Measurements from ENCODE around the gene FYN.
"Not testable (repeated sequence)": the region's sequence is repeated elsewhere in the genome, so short reads cannot be mapped to it uniquely, and the experiment has no call there.

FYN gene

DNA sequence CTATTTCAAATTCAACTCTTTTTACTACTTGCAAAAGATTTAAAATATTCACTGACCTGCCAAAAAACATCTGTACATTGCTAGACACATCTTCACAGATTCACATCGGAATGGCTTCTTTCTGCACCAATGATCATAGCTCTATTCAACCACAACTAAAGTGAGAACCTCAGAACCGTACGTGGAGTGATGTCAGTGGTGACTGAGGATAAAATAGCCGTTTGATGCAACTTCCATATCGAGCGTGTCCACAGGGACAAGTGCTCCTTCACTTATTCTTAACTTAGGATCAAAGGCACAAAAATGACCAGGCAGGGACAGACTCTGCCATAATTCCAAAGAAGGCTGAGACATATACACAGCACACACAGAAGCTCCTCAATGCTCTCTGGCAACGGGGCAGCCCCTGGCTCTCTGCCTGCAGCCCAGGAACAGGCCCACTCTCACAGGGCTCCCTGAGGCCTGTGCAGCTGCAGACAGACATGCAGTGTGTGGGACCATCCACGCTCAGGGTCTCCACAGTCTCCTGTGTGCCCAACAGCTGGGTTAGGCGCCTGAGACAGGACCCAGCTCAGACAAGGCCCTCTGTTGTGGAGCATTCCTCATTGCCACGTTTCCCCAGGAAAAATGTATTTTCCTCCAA is 22.8 kb downstream of the FYN start:
- no peak for DNase-seq (ENCODE audit: low read depth)

DNA sequence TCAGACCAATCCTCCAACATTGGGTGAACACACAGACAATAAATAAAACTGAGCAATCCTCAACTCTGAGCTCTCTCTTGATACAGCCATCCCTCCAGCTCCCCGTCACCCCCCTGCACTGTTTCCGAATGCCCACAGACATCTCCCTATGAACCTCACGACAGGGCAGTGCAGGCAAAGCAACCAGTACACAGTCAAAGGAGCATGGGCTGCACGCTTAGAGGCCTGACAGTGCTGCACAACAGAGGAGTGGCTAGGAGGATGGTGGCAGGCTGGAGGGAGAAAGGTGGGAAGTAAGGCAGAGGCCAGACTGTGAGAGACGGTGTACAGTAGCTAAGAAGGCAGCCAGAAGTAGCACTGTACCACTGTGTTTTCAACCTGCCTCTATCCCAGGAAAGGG is 24.0 kb downstream of the FYN start:
- no peak for DNase-seq (ENCODE audit: low read depth)

DNA sequence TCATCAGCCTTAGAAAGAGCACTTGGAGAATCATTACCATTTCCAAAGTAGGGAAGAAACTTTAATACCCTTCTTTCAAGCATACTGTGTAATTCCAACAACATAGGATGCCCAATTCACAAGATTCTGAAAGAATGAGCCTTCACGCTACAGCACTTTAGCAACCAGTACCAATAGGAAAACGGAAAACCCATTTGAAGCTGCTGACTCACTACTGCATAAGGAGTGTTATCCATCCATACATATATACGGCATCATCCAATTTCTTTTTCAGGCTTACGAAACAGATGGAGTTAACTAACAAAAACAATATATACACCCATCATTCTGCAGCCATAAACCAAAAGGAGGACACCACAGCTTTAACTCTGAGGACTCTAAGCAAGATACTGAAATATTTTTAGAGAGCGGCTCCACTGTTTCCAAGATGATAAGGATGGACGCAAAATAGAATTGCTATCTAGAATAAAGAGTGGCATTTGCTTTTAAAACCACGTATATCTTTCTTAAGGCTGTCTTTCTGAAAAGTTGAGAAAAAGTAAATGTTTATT is 24.9 kb downstream of the FYN start:
- no peak for DNase-seq (ENCODE audit: low read depth)

DNA sequence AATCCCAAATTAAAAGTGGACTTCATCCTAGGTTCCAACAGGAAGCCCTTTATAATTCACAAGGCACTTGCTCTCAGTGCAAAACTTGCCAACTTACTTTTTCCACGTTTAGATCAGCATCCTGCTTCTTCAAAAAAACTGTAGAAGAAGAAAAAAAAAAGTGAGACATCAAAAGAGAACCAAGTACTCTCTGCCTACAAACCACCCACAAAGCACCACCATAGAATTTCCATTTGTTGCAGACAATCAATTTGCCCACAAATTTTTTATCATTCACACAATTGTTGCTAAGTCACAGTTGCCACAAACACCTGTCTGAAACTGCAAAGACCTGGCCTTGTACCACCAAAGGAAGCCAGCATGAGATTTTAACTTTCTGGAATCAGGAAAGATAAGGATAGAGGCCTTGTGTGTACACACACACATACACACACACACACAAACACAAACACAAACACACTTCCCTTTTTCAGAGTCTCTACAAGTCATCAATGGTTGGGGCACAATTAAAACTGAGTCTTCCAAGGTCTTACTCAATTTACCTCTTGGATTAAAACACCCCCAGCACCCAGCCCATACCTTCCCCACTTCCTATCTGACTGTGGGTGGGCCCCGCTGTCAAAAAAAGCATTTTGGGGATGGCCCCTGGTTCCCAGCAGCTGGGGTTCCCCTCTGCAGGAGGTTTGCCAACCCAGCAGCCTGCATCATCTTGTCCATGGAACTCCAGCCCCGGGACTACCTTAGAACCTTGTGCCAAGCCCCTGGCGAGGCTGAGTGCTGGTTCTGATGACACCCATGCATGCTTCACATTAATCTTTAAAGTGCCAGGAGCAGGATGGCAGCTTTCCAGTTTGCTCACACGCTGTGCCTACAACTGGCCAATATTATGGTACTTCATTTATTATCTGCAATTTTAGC is 26.5 kb downstream of the FYN start:
- DNase-seq (ENCODE audit: low read depth), result no peak

DNA sequence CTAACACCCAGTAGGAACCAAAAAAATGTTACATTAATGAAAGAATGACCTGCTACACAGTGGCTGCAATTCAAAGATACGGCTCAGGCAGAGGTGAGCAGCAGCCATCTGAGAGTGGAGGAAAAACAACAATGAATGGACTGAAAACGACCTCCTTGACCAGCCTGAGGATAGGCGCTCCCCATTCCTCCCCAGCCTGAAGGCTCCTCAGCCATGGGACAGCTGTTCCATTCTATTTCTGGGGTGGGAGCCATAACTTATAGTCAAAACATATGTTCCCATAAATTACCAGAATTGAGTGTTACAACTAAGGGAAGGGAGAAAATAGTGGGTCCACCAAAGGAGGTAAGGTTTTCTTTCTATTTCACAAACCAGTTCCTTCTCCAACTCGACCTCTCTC is 27.2 kb downstream of the FYN start:
- DNase-seq (ENCODE audit: low read depth), result no peak

DNA sequence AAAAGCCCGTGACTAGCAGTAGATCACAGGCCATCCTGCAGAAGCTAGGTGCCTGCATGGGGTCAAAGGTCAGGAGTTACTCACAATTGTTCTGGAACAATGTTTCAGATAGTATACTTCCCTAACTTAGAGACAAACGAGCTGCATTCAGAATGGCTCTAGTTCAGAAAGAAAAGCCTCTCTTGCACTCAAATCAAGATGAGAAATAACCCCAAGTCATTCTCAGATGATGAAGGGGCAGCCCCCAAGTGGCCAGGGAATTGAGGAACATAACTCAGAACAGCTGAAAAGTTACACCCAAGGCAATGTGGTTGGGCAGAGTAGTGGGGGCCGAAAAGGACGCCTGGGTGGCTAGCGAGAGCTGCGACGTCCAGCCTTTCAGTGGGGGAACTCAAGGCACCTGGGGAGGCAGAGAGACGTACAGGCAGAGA is 27.8 kb downstream of the FYN start:
- DNase-seq (ENCODE audit: low read depth), result no peak

DNA sequence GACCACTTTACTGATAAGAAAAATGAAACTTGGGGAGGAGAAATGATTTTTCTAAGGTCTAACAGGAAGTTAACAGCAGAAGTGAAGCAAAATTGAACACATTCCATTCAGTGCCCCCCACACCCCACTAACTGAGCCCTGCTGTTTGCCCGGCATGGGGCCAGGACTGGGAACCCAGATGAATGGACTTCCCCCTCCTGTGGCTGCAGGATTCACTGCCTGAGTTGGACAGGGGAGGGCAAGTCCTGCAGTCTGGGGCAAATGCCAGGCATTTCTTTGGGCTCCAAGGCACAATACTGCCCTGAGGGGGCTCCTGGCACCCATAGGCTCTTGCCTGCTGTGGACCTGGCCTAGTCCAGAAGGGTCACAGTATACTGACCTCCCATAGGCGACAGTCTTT is 28.3 kb downstream of the FYN start:
- no peak for DNase-seq (ENCODE audit: low read depth)

DNA sequence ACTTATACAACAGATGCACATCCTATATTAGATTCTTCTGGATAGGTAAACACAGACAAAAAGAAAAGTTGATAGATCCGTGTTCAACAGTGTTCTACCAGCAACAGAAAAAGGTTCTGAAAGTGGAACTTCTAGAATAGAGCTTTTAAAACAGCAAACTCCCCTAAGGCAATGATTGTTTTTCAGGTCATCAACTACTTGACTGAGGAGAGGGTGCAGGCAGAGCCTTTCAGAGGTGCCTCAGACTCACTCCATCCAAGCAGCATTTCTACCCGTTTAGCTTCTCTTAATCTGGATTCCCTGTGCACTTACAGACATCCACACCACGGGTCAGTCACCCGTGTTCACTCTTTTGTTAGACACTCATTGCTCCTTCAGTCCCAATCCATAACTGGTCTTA is 28.9 kb downstream of the FYN start:
- DNase-seq (ENCODE audit: low read depth), result no peak

DNA sequence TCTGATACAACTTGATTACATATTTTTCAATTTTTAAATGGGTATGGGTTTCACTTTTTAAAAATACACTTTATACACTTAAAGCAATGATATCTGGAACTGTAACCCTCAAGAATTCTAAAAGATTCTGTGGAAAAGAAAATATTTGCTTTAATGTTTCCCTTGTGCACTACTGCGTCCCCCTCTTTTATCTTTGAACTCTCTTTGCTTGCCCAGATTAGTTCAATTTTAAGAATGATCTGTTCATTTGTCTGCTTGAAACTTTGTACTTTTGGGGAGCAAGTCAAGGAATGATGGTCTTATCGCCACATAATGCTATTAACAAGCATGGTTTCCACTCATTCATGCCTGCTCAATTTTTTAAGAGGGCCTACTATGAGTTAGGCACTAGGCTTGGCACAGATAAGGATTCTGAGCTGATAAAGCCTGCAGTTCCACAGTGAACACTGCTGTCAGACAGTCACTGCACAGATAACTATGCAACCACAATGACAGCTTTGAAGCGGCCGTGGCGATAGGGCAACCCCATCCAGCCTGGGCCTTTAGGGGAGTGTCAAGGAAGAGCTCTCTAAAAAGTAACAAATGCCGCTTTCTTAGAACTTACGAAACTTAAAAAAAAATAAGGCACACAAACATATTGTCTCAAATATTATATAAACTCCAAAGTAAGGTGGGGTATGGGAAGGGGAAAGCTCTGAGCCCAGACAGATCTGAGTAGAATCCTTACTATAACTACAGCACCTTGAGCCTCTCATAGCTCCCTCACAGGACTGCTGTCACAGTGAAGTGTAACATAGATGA is 29.7 kb downstream of the FYN start:
- DNase-seq (ENCODE audit: low read depth), result peak; percentile 38

DNA sequence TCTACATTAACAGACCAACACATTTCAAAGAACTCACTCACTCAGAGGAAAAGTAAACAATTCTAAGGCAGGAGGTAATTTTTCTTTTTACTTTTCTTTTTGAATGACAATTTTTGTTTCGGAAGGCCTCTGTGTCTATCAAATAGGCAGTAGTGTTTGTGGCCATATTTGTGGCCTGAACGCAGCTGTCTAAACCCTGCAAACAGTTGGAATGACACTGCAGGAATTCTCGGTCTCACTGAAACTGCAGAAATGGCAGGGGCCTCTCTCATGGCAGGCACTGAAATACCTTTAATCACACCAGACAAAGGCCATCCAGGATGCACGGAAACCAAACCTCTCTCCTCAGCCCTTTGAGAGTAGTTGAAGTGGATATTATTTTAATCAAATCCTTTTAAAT is 30.4 kb downstream of the FYN start:
- DNase-seq (ENCODE audit: low read depth), result no peak

DNA sequence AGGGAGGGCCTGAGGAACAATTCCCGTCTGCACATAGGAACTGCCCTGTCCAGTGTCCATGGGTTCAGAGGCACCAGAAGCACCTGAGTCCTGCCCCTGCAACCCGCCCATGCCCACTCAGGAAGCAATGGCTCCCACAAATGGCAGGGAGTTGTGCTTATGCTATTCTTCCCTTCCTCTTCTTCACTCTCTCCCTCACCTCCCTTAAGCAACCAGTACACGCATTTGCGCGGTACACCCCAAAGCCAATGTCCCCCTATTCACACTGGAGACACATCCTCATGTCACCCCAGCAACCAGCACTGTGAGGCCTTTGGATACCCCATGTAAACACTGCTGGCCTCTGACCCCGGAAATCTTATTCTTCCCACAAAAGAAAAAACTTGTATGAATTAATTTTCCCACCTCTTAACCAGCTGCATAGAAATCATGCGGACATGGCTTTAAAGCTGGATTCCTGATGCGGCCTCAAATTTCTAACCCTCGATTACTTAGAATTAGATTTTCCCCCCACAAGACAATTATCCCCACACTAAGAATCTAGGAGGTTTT is 30.9 kb downstream of the FYN start:
- DNase-seq (ENCODE audit: low read depth), result no peak

DNA sequence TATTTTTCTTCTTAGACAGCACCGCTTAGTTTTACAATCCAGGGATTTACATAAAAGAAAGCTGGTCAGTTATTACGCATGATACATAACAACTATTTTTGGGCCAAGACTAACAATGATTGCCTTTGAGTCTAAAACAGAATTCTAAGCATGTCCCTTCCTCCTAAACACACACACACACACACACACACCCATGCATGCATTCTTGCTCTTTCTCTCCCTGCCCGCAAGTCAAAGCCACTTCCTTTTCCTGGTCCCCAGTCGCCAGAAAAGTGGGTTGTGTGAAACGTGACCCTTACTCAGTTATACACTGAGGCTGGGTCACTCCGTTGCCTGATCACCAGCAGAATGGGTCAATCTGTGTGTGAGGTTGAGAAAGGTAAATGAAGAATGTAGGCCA is 31.4 kb downstream of the FYN start:
- no peak for DNase-seq (ENCODE audit: low read depth)

DNA sequence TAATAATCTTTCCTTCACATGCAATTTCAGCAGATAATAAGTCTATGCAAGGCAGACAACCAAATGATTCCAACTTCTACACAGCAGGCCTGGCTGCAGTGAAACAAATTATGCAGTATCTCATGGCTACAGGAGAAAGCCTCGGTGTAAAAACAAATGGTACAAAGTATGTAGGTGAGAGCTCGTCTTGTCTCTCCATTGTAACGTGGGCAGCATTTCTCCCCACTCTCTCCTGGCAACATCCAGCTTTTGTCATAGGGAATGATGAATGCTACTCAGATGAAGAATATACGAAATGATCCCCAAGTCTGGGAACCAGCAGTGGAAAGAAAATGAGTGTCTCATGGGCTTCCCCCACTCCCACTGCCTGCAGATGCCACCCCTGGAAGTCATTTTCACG is 32.4 kb downstream of the FYN start:
- no peak for DNase-seq (ENCODE audit: low read depth)

DNA sequence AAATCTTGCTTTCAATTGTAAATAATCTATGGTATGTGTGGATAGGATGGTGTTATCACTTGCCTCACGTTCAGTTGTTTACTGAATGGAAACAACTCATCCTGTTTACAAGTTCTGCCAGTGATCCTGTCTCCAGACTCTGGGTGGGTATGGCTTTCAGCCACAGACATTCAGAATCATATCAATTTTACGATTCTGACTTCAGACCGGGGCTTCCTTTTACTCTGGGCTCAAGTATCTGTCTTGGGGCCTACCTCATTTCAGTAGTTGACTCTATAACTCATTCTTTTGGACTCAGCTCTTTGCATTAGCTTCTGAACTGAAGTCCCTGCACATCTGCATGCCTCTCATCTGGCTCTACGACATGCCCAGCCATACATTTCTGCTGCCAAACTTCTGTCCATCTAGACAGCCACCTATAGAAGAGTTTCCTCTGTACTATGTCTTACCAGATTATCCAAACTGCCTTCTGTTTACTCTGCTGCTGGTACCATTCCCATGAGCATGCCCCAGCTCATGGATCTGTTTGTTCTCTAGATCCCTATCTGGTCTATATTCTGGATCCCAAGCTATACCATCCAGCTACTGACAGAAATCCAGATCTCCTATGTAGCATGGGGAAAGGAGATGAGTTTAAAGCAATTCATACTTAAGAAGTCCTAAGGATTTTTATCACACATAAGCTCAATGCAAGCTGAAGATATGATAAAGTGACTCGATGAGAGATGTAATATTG is 34.3 kb downstream of the FYN start:
- DNase-seq (ENCODE audit: low read depth), result no peak

DNA sequence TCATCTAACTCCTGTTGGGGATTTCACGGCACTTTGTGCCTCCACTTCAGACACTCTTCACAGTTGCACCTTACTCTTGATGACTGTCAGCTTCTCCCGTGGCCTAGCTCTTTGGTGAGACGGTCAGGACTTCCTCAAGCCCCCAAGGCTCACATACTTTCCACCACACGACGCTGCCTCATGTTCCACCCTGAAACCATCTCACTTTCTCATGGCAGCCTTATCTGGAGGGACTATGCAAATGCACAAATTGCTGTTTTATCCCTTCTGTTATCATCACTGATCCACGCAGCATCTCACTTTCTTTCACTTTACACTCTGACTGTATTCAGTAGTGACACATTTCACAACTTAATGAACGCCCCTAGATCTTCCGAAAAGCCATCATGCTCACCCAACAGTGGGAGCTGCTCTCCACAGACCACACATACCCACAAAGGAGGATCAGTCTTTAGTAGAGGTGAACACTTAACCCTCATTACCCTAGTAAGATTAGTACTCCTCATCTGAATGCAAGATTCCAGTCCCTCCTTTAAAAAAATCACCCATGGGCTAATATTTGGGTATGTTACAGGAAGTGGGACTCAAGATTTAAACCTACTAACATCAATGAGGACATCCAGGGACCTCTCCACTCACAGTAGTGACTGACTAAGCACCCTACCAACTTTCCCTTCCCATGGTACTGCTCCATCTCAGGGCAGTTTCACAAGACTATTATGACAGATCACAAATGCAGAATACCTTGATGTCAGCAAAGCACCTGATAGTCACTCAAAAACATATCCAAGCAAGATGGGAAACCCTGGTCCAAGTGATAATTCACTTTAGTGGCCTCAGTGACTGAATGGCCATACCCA is 35.4 kb downstream of the FYN start:
- peak; percentile 44 for DNase-seq (ENCODE audit: low read depth)

DNA sequence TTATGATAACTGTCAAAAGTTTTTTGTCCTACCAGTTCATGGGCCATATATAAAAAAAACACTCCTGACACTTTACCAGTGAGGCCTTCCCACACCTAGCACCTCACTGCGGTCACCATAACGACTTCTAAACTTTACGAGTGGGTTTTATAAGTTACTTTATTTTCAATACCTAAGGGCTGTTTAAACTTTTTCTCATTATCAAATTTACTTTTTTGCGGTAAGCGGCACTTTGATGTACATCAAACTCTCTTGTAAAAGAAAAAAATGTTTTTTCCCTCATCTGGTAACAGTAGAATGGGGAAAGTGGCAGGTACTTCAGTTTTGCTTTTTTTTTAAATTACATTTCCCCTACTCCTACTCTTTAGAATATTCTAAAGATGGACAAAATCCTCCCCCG is 36.2 kb downstream of the FYN start:
- DNase-seq (ENCODE audit: low read depth), result no peak

DNA sequence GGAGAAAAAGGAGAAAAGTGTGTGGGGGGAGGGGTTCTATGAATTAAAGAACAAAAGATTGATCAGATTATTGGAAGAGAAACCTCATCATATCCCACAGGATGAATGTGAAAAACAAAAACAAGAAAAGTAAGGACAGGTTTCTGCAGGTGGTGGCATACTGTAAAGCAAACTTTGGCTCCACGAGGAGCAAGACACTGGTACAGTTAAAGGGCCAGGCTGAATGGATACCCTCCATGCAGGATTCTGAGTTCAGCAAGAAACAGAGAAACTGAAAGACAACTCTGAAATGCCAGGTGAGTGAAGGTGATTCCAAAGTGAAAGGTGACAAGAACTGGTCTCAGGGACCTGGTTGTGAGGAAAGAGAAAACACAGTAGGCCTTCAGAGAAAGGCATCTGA is 37.4 kb downstream of the FYN start:
- no peak for DNase-seq (ENCODE audit: low read depth)

DNA sequence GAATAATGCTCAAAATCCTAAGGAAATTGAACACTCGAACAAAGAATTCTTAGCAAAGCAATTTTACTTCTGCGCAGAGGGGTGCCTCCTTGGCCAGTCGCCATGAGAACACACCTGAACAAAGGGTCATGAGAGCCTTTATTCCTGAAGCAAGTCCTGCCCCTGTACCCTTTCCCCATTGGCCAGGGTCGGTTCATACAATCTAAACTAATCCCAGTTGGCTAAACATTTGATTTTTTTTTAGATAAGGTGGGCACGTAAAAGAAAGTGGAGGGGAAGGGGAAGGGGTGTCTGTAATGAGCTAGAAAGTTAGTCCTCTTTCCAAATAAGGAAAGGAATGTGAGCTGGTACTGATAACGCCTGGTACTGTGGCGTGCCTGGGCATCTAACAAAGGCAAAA is 37.9 kb downstream of the FYN start:
- not testable (repeated sequence) for DNase-seq (ENCODE audit: low read depth)

DNA sequence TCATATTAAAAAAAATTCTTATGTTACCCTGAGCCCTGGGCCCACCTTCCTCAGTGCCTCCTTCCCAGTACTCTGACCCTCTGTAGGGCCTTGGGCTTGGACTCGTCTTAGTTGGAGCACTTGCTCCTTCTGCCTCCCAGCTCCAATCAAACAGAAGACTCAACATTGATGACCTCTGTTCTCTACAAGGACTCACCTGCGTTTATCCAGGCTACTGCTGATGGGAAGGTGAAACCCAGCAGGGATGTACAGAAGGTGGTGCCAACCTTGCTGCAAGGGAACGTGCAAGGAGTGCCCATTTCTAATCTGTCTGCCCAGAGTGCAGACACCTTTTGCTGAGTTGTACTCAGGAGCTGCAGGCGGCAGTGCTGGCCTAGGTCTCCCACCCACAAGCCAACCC is 38.9 kb downstream of the FYN start:
- no peak for DNase-seq (ENCODE audit: low read depth)

DNA sequence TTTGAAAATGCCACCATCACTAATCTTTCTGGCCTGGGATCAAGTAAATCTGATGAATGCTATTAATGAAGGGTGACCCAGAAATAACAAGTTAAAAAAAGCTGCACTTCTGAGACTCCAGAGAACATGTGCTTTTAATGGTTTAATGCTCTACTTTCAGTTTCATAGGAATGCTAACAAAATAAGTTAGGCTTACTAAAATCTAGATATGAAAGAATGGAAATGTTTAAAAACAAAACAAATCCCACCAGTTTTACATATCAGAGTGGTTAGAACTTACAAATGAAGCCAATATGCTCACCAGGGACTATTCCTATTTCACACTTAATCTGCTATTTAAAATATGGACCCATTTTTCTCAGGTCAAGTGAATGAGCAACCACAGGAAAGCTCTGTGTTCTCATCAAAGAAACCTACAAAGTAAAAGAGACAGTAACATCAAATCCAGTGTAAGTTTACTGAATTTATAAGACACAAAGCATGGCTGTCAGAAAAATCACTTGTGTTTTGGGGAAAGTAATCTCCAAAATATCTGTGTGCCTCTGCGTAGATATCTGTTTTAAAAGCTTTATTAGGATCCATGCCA is 40.3 kb downstream of the FYN start:
- DNase-seq (ENCODE audit: low read depth), result no peak
